GM23338 (cell line): Measurements from ENCODE around the gene KLK7. TPM values are rescaled to one million over a fixed set of nuclear protein-coding genes. Genes with fewer than 3 reads are reported as not detected.

Experiments used
- ATAC-seq: fragments of 200-7000 bp; cut with Tn5 transposase; 3 replicates; pipeline ENCODE4 v1.9.1; 2020
- DNase-seq: peaks from one replicate; pipeline ENCODE4 v3.0.0-alpha.2; 2015; ENCODE audit warnings: low spot score
- H2AFZ ChIP-seq: fragments of 200-600 bp; sonication (generic); 2 replicates; pipeline ENCODE4 v1.8.0; 2016; ENCODE audit warnings: antibody characterized with exemption, mild to moderate bottlenecking, moderate library complexity
- H3F3A ChIP-seq: fragments of 200-600 bp; sonication (generic); replicated peaks from 2 replicates; pipeline ENCODE4 v1.8.0; 2017; ENCODE audit warnings: antibody characterized with exemption, mixed run types, low read depth
- H3K27ac ChIP-seq: fragments of 200-600 bp; sonication (generic); 2 replicates; pipeline ENCODE4 v1.6.1; 2016; ENCODE audit warnings: low read depth
- H3K27me3 ChIP-seq: fragments of 200-600 bp; sonication (generic); 2 replicates; pipeline ENCODE4 v1.8.0; 2016; ENCODE audit warnings: mild to moderate bottlenecking, mixed run types, moderate library complexity; ENCODE audit not compliant: insufficient read depth
- H3K36me3 ChIP-seq: fragments of 200-600 bp; sonication (generic); 2 replicates; pipeline ENCODE4 v1.8.0; 2016; ENCODE audit warnings: mild to moderate bottlenecking; ENCODE audit not compliant: insufficient read depth
- H3K4me1 ChIP-seq: fragments of 200-600 bp; sonication (generic); 2 replicates; pipeline ENCODE4 v1.8.0; 2016; ENCODE audit warnings: mild to moderate bottlenecking, moderate library complexity; ENCODE audit not compliant: insufficient read depth
- H3K4me2 ChIP-seq: fragments of 200-600 bp; sonication (generic); 2 replicates; pipeline ENCODE4 v1.7.1; 2017; ENCODE audit warnings: mixed run types
- H3K4me3 ChIP-seq: fragments of 200-600 bp; sonication (generic); 2 replicates; pipeline ENCODE4 v1.6.1; 2016; ENCODE audit warnings: mixed run types
- H3K79me2 ChIP-seq: fragments of 200-600 bp; sonication (generic); replicated peaks from 2 replicates; pipeline ENCODE4 v1.8.0; 2017; ENCODE audit warnings: mild to moderate bottlenecking; ENCODE audit not compliant: insufficient read depth
- H3K9me2 ChIP-seq: fragments of 200-600 bp; sonication (generic); 2 replicates; pipeline ENCODE4 v1.8.0; 2017; ENCODE audit not compliant: insufficient read depth
- H4K20me1 ChIP-seq: fragments of 200-600 bp; sonication (generic); replicated peaks from 2 replicates; pipeline ENCODE4 v1.8.0; 2017; ENCODE audit warnings: mild to moderate bottlenecking; ENCODE audit not compliant: insufficient read depth
- H3K27ac Mint-ChIP-seq: 2 replicates; pipeline ENCODE4 v1.8.0; 2020; ENCODE audit warnings: inconsistent platforms, mild to moderate bottlenecking, moderate library complexity, mixed read lengths
- H3K27me3 Mint-ChIP-seq: 3 replicates; pipeline ENCODE4 v1.8.0; 2022; ENCODE audit warnings: low read depth, mild to moderate bottlenecking, moderate library complexity, mixed read lengths, inconsistent platforms; ENCODE audit not compliant: insufficient read depth, poor library complexity
- H3K36me3 Mint-ChIP-seq: 3 replicates; pipeline ENCODE4 v1.8.0; 2021; ENCODE audit warnings: low read depth, mild to moderate bottlenecking, inconsistent platforms, moderate library complexity, mixed read lengths
- H3K4me1 Mint-ChIP-seq: 3 replicates; pipeline ENCODE4 v1.8.0; 2020; ENCODE audit warnings: mild to moderate bottlenecking, inconsistent platforms, mixed read lengths
- H3K4me3 Mint-ChIP-seq: 3 replicates; pipeline ENCODE4 v1.8.0; 2021; ENCODE audit warnings: moderate library complexity, mild to moderate bottlenecking, inconsistent platforms, mixed read lengths
- H3K9me3 Mint-ChIP-seq: 3 replicates; pipeline ENCODE4 v1.8.0; 2020; ENCODE audit warnings: moderate library complexity, mild to moderate bottlenecking, inconsistent platforms, mixed read lengths
- CREB1 ChIP-seq: fragments of 250-450 bp; sonication (Bioruptor Pico); IDR thresholded peaks from 2 replicates; pipeline ENCODE4 v1.5.0; 2020; ENCODE audit warnings: low read depth, mild to moderate bottlenecking, moderate library complexity
- EZH2phosphoT487 ChIP-seq: fragments of 200-600 bp; sonication (generic); IDR thresholded peaks from one replicate; pipeline ENCODE4 v1.8.1; 2018; ENCODE audit warnings: antibody characterized with exemption; ENCODE audit not compliant: unreplicated experiment
- NANOG ChIP-seq: IDR thresholded peaks from 2 replicates; pipeline ENCODE4 v1.6.1; 2016; ENCODE audit warnings: antibody characterized with exemption, borderline replicate concordance
- POLR2AphosphoS5 ChIP-seq: IDR thresholded peaks from 2 replicates; pipeline ENCODE4 v1.6.1; 2016; ENCODE audit warnings: antibody characterized with exemption, low read depth
- STAT1 ChIP-seq: IDR thresholded peaks from one replicate; pipeline ENCODE4 v1.6.1; 2016; ENCODE audit warnings: antibody characterized with exemption; ENCODE audit not compliant: unreplicated experiment
- ZNF114 ChIP-seq: fragments of 250-450 bp; sonication (Bioruptor Pico); IDR thresholded peaks from 2 replicates; pipeline ENCODE4 v1.5.0; 2020; ENCODE audit warnings: mild to moderate bottlenecking, moderate library complexity
- ZNF331 ChIP-seq: fragments of 250-450 bp; sonication (Bioruptor Pico); IDR thresholded peaks from 2 replicates; pipeline ENCODE4 v1.5.0; 2020; ENCODE audit warnings: low read depth, mild to moderate bottlenecking, moderate library complexity
- long read RNA-seq: library from polyadenylated mRNA; unstranded; transcript quantifications from one replicate; pipeline ENCODE4 v2.0.0, GENCODE V29; 2020; ENCODE audit not compliant: unreplicated experiment
- polyA plus RNA-seq: library from polyadenylated mRNA; unstranded; fragments of >200 nt; fragmentation: Nextera tagmentation; extraction: Ambion mirVana; gene quantifications from 2 replicates; pipeline ENCODE4 v1.2.1, GENCODE V29; 2016
- total RNA-seq: library from RNA; depleted of rRNA; stranded (reverse); fragments of >200 nt; shearing (Covaris generic); gene quantifications from 2 replicates; pipeline ENCODE4 v1.2.3, GENCODE V29; 2014; rRNA removed
- TF ChIP-seq, protein P1 (sequence below): fragments of 250-450 bp; sonication (Bioruptor Pico); IDR thresholded peaks from 2 replicates; pipeline ENCODE4 v1.5.0; 2020; ENCODE audit warnings: mild to moderate bottlenecking, moderate library complexity
- TF ChIP-seq, protein P2 (sequence below): IDR thresholded peaks from one replicate; pipeline ENCODE4 v1.6.1; 2018; ENCODE audit warnings: antibody characterized with exemption; ENCODE audit not compliant: unreplicated experiment
- TF ChIP-seq, protein P3 (sequence below): IDR thresholded peaks from 2 replicates; pipeline ENCODE4 v1.6.1; 2016; ENCODE audit warnings: antibody characterized with exemption
- TF ChIP-seq, protein P4 (sequence below), 2 experiments: fragments of 200-600 bp in 1 of 2; sonication (generic) in 1 of 2; conservative IDR thresholded peaks; 2 replicates each; pipeline versions ENCODE4 v1.5.1 to v1.6.1; 2016 to 2017; ENCODE audit warnings: antibody characterized with exemption in 2 of 2, low read depth in 2 of 2, mild to moderate bottlenecking in 2 of 2, moderate library complexity in 1 of 2

KLK7 gene
- total RNA-seq: 0.19 and 1.4 TPM in 2 replicates
- polyA plus RNA-seq: 1.1 and 1.5 TPM in 2 replicates
- long read RNA-seq: 0 reads

DNA sequence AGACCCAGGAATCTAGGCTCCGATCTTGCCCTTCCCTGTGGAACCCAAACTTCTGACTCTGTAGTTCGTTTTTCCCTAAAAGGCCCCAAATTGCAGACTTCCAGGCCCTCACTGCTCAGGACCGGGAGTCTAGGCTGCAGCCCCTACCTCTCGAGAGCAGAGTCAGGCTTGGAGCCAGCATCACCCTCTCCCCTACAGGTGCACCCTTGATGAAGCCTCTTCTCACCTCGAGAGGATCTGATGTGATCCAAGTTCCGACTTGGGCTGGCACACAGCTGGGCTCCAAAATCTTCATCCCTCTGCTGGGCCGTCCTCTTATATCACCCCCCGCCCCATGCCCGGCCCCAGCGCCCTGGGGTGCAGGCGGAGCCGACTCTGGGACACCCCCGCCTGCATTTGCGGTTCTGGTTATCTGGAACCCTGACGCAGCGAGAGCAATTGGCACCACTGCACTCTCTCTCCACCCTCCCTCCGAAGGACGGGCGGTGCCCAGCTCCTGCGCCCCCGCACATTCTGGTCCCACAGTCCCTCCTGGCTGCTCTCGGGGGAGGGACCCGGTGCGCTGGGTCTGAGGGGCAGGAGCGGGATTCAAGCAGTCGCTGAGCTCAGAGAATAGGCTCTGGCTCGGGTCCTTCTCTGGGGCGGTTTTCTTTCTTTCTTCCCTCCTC, at the start of gene KLK7:
KLK7 (minus strand) TSS at position 293 of the 668 bp plus-strand sequence. CDS start 1,518 bp downstream, outside the sequence.
- peak within 1 kb of the TSS; percentile 50; the same call in 2 of the 3 replicates for H3K4me3 Mint-ChIP-seq
- Histone ChIP-seq H3K9me2 (no peaks in the 10 kb centered on the region), H3K4me1 (peaks cover 9% of the 10 kb centered on the region), H3K79me2 (no peaks in the 10 kb centered on the region), H3K4me3 (peak within 1 kb of the TSS; percentile 64), H4K20me1 (no peaks in the 10 kb centered on the region), H2AFZ (peak within 1 kb of the TSS; percentile 93), H3K27me3 (peaks cover 22% of the 10 kb centered on the region), H3K27ac (no peak within 1 kb of the TSS), H3K36me3 (no peaks in the 10 kb centered on the region), H3K4me2 (peak within 1 kb of the TSS; percentile 84), H3F3A (no peaks in the 10 kb centered on the region)
- DNase-seq: peak; percentile 54
- peak; percentile 77 for ATAC-seq
- H3K36me3 Mint-ChIP-seq: no peaks in the 10 kb centered on the region; the same call in 2 of the 3 replicates
- peaks cover 2% of the 10 kb centered on the region; the same call in 1 of the 3 replicates for H3K9me3 Mint-ChIP-seq
- H3K4me1 Mint-ChIP-seq: peaks cover 13% of the 10 kb centered on the region
- TF ChIP-seq, protein P1, sequence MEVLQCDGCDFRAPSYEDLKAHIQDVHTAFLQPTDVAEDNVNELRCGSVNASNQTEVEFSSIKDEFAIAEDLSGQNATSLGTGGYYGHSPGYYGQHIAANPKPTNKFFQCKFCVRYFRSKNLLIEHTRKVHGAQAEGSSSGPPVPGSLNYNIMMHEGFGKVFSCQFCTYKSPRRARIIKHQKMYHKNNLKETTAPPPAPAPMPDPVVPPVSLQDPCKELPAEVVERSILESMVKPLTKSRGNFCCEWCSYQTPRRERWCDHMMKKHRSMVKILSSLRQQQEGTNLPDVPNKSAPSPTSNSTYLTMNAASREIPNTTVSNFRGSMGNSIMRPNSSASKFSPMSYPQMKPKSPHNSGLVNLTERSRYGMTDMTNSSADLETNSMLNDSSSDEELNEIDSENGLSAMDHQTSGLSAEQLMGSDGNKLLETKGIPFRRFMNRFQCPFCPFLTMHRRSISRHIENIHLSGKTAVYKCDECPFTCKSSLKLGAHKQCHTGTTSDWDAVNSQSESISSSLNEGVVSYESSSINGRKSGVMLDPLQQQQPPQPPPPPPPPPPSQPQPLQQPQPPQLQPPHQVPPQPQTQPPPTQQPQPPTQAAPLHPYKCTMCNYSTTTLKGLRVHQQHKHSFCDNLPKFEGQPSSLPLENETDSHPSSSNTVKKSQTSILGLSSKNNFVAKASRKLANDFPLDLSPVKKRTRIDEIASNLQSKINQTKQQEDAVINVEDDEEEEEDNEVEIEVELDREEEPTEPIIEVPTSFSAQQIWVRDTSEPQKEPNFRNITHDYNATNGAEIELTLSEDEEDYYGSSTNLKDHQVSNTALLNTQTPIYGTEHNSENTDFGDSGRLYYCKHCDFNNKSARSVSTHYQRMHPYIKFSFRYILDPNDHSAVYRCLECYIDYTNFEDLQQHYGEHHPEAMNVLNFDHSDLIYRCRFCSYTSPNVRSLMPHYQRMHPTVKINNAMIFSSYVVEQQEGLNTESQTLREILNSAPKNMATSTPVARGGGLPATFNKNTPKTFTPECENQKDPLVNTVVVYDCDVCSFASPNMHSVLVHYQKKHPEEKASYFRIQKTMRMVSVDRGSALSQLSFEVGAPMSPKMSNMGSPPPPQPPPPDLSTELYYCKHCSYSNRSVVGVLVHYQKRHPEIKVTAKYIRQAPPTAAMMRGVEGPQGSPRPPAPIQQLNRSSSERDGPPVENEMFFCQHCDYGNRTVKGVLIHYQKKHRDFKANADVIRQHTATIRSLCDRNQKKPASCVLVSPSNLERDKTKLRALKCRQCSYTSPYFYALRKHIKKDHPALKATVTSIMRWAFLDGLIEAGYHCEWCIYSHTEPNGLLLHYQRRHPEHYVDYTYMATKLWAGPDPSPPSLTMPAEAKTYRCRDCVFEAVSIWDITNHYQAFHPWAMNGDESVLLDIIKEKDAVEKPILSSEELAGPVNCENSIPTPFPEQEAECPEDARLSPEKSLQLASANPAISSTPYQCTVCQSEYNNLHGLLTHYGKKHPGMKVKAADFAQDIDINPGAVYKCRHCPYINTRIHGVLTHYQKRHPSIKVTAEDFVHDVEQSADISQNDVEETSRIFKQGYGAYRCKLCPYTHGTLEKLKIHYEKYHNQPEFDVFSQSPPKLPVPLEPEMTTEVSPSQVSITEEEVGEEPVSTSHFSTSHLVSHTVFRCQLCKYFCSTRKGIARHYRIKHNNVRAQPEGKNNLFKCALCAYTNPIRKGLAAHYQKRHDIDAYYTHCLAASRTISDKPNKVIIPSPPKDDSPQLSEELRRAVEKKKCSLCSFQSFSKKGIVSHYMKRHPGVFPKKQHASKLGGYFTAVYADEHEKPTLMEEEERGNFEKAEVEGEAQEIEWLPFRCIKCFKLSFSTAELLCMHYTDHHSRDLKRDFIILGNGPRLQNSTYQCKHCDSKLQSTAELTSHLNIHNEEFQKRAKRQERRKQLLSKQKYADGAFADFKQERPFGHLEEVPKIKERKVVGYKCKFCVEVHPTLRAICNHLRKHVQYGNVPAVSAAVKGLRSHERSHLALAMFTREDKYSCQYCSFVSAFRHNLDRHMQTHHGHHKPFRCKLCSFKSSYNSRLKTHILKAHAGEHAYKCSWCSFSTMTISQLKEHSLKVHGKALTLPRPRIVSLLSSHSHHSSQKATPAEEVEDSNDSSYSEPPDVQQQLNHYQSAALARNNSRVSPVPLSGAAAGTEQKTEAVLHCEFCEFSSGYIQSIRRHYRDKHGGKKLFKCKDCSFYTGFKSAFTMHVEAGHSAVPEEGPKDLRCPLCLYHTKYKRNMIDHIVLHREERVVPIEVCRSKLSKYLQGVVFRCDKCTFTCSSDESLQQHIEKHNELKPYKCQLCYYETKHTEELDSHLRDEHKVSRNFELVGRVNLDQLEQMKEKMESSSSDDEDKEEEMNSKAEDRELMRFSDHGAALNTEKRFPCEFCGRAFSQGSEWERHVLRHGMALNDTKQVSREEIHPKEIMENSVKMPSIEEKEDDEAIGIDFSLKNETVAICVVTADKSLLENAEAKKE: no peak
- TF ChIP-seq, protein P2, sequence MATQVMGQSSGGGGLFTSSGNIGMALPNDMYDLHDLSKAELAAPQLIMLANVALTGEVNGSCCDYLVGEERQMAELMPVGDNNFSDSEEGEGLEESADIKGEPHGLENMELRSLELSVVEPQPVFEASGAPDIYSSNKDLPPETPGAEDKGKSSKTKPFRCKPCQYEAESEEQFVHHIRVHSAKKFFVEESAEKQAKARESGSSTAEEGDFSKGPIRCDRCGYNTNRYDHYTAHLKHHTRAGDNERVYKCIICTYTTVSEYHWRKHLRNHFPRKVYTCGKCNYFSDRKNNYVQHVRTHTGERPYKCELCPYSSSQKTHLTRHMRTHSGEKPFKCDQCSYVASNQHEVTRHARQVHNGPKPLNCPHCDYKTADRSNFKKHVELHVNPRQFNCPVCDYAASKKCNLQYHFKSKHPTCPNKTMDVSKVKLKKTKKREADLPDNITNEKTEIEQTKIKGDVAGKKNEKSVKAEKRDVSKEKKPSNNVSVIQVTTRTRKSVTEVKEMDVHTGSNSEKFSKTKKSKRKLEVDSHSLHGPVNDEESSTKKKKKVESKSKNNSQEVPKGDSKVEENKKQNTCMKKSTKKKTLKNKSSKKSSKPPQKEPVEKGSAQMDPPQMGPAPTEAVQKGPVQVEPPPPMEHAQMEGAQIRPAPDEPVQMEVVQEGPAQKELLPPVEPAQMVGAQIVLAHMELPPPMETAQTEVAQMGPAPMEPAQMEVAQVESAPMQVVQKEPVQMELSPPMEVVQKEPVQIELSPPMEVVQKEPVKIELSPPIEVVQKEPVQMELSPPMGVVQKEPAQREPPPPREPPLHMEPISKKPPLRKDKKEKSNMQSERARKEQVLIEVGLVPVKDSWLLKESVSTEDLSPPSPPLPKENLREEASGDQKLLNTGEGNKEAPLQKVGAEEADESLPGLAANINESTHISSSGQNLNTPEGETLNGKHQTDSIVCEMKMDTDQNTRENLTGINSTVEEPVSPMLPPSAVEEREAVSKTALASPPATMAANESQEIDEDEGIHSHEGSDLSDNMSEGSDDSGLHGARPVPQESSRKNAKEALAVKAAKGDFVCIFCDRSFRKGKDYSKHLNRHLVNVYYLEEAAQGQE: no peak
- no peak for TF ChIP-seq ZNF114 (CRISPR knock-in tag)
- TF ChIP-seq, protein P3, sequence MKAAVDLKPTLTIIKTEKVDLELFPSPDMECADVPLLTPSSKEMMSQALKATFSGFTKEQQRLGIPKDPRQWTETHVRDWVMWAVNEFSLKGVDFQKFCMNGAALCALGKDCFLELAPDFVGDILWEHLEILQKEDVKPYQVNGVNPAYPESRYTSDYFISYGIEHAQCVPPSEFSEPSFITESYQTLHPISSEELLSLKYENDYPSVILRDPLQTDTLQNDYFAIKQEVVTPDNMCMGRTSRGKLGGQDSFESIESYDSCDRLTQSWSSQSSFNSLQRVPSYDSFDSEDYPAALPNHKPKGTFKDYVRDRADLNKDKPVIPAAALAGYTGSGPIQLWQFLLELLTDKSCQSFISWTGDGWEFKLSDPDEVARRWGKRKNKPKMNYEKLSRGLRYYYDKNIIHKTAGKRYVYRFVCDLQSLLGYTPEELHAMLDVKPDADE: no peak
- TF ChIP-seq, protein P4, sequence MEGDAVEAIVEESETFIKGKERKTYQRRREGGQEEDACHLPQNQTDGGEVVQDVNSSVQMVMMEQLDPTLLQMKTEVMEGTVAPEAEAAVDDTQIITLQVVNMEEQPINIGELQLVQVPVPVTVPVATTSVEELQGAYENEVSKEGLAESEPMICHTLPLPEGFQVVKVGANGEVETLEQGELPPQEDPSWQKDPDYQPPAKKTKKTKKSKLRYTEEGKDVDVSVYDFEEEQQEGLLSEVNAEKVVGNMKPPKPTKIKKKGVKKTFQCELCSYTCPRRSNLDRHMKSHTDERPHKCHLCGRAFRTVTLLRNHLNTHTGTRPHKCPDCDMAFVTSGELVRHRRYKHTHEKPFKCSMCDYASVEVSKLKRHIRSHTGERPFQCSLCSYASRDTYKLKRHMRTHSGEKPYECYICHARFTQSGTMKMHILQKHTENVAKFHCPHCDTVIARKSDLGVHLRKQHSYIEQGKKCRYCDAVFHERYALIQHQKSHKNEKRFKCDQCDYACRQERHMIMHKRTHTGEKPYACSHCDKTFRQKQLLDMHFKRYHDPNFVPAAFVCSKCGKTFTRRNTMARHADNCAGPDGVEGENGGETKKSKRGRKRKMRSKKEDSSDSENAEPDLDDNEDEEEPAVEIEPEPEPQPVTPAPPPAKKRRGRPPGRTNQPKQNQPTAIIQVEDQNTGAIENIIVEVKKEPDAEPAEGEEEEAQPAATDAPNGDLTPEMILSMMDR (conservative IDR thresholded peaks at IDR 0.05; ENCODE audit: low read depth in 2 of 2): no peak
- TF ChIP-seq POLR2AphosphoS5: no peak
- no peak for TF ChIP-seq STAT1
- no peak for TF ChIP-seq CREB1 (CRISPR knock-in tag)
- TF ChIP-seq NANOG: no peak
- no peak for TF ChIP-seq EZH2phosphoT487
- TF ChIP-seq ZNF331 (CRISPR knock-in tag): no peak
- no peak within 1 kb of the TSS for H3K27ac Mint-ChIP-seq
- H3K27me3 Mint-ChIP-seq: no peaks in the 10 kb centered on the region
